HG03196 (cell line): ENCODE data around the gene CYP4F22.
"Not testable (repeated sequence)": the region's sequence is repeated elsewhere in the genome, so short reads cannot be mapped to it uniquely, and the experiment has no call there.

Experiments used
- ATAC-seq: cut with Tn5 transposase; IDR thresholded peaks from one replicate; pipeline ENCODE4 v1.9.1; 2021; ENCODE audit not compliant: unreplicated experiment

CYP4F22 gene

GRCh38 chr19:15533522-15533830, 25.2 kb downstream of the CYP4F22 start:
- ATAC-seq, result not testable (repeated sequence)

- ATAC-seq, result no peak
Measured at GRCh38 chr19:15534957-15535864, 26.9 kb downstream of the CYP4F22 start.

DNA sequence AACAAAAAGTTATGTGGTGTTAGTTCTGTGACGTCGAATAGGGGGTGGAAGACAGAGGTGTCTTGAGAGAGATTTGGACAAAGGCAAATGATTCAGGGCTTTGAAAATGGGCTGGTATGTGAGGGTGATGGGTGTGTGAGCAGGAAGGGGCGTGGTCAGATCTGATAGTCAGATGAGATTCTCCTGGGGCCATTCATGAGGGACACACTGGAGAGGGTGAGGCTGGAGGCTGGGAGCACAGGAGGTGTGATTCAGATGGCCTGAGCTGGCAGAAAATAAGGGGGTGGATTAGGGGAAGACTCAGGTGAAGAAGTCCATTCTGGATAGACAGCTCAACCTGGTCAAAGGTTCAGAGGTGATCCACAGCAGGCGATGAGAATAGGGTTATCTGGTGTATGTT, 28.0 kb downstream of the CYP4F22 start:
- no peak for ATAC-seq

GRCh38 chr19:15538774-15539173, 30.4 kb downstream of the CYP4F22 start:
- ATAC-seq, result no peak

DNA sequence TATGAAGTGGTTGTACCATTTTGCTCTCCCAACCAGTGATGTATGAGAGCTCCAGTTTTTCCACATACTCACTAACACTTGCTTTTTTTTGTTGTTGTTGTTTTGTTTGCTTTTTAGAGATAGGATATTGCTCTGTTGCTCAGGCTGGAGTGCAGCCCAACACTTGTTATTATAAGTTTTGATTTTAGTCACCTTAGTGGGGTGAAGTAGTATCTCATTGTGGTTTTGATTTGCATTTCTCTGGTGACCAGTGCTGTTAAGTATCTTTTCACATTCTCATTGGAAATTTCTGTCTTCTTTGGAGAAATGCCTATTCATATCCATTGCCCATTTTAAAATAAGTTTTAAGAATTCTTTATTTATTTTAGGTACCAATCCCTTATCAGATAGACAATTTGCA, 31.3 kb downstream of the CYP4F22 start:
- ATAC-seq, result no peak

DNA sequence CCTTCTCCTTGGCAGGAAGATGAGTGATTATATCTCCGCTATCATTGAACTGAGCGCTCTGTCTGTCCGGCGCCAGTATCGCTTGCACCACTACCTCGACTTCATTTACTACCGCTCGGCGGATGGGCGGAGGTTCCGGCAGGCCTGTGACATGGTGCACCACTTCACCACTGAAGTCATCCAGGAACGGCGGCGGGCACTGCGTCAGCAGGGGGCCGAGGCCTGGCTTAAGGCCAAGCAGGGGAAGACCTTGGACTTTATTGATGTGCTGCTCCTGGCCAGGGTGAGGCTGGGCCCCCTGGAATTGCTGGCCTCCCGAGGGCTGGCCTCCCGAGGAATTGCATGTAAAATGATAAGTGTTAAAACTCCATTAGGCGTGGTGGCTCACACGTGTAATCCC, 32.1 kb downstream of the CYP4F22 start:
- ATAC-seq, result no peak

DNA sequence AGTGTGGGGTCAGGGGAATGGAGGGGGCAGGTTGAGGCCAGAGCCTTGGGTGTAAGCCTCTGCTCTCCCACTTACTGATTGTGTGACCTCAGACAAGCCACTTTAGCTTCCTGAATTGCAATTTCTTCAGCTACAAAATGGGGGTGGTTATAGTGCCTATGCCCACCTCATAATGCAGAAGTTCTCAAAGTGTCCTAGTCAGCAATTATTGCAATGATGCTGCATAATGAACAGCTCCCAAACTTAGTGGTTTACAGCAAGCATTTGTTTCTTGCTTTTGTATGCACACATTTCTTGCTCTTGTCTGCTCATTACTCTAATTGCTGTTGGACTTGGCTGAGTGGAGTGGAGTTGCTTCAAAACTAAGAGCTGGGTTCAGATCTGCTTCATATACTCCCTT, 36.0 kb downstream of the CYP4F22 start:
- no peak for ATAC-seq

DNA sequence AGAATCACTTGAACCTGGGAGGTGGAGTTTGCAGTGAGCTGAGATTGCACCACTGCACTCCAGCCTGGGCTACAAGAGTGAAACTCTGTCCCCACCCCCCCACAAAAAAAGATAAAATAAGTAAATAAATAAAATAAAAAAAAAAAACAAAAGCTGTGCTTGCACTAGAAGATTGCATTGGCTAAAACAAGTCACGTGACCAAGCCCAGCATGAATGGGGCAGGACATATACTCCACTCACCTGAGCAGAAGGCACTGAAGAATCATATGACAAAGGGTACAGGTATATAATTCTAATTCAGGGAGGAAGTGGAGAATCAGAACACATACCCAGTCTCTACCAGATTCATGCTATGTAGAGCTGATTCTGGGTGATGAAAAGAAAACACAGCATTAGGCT, 36.6 kb downstream of the CYP4F22 start:
- ATAC-seq, result no peak

GRCh38 chr19:15548648-15549047, 40.3 kb downstream of the CYP4F22 start:
- ATAC-seq, result no peak

DNA sequence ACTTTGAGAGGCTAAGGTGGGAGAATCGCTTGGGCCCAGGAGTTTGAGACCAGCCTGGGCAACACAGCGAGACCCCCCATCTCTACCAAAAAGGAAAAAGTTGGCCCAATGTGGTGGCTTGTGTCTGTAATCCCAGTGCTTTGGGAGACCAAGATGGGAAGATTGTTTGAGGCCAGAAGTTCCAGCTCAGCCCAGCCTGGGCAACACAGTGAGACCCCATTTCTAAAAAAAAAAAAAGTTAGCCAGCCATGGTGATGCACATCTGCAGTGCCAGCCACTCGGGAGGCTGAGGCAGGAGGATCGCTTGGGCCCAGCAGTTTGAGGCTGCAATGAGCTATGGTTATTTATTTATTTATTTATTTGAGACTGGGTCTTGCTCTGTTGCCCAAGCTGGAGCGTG, 41.3 kb downstream of the CYP4F22 start:
- ATAC-seq, result no peak

DNA sequence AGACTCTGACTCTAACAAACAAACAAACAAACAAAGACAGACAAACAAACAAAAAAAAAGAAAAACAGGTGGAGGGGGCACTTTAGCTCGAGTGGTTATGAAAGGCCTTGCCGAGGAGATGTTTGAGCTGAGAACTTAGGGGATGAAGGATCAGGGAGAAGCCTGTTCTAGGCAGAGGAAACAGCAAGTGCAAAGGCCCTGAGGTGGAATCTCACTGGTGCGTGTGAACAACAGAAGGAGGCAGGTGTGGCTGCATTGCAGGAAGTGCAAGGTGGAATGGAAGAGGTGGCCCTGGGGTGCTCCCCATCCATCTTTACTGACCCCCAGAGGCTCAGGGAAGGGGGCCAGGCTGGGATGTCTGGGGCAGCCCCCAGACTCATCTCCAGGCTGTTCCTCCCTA, 41.9 kb downstream of the CYP4F22 start:
- no peak for ATAC-seq

DNA sequence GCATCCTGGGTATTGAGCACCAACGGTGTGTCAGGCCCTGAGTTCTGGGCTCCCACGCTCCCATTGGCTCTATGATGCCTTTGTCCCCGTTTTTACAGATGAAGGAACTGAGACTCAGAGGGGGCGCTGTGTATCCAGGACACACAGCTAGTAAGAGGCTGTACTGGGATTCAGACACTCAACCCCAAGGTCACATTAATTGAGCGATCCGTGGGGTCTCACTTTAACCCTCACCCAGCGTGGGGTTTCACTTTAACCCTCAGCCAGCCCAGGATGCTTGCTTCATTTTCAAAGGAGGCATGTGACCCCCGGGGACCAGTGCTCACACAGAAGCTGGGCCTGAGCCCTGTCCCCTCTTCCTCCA, 42.6 kb downstream of the CYP4F22 start:
- no peak for ATAC-seq

DNA sequence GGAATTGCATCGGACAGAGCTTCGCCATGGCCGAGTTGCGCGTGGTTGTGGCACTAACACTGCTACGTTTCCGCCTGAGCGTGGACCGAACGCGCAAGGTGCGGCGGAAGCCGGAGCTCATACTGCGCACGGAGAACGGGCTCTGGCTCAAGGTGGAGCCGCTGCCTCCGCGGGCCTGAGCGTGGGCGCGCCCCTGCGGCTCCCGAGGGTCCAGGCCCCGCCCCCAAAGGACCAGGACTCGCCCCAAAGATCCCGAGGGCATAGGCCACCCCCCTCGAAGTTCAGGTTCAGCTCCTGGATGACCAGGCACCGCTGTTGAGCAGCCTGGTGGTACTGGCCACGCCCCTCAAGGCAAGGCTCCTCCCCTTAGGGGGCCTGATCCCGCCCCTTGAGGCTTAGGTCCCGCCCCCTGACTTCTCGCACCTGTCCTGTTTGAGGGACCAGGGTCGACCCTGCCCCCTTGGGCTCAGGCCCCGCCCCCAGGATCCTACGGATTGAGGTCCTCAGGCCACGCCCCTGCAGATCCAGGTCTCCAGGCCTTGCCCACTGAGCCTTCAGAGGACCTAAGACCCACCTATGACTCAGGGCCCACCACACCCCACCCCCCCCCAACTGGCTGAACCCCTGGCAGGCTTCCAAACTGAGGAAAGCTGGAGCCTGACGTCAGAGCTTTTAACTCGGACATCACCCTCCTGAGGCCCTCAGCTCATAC, 43.1 kb downstream of the CYP4F22 start:
- no peak for ATAC-seq

GRCh38 chr19:15555021-15555420, 46.7 kb downstream of the CYP4F22 start:
- ATAC-seq, result no peak

DNA sequence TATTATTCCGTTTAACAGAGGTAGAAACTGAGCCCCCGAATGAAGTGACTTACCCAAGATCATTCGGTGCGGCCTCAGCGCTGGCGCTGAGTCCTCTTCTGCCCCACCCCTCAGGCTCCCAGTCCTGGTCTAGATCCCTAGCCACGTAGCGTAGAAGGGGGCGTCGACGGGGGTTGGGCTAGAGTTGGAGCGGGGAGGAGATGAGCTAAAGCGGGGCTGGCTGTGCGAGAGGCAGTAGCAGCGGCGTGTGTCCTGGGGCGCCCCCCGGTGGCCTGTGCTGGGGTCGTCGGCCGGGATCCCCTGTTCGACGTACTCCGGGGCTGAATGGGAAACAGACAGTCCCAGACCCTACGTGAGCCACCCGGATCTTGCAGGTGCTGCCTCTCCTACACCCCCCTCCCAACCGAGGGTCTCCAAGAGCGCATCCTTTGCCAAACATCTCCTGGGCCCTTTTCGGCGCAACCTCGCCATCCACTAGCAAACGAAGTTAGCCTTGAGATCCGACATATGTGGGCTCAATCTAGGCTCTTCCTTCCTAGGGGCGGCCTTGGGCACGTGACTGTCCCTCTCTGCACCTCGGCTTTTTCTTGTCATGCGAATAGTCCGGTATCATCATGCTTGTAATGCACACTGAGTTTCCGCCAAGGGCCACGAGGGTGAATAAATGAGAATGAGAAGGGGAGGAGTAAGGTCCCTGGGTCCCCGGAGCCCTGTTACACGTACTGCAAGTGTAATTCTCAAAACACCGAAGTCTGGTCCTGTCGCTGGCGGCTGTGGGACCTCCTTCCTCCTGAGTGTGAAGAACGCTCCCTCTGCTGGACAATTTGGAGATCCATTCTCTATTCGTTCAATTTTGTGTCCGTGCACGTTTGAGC, 47.7 kb downstream of the CYP4F22 start:
- peak; percentile 79 for ATAC-seq

DNA sequence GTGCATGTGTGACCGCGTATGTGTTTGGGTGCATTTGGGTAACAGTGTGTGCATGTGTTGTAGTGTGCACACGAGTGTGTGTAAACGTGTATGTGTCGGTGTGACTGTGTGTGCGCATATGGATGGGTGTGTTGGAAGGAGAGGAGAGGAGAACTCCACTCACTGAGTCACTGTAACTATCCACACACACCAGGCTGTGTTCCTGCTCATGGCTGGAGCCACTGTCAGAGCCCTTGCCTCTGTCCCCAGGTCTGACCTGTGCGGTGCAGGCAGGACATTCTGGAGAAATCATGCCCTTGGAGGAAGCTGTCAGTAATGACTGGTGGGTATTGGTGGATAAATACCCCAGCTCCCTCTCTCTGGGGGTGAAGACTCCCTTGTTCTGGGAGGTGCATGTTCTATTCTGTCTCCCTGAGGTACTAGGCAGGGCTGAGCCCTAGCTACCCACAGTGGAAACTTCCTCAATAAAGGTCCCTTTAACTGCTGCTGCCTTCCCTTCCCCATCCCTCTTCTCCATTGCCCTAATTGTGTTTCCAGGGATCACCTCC, 48.4 kb downstream of the CYP4F22 start:
- no peak for ATAC-seq

GRCh38 chr19:15557223-15557622, 48.9 kb downstream of the CYP4F22 start:
- no peak for ATAC-seq

GRCh38 chr19:15562145-15562544, 53.8 kb downstream of the CYP4F22 start:
- no peak for ATAC-seq

- no peak for ATAC-seq
Measured at GRCh38 chr19:15562861-15563260, 54.5 kb downstream of the CYP4F22 start.

DNA sequence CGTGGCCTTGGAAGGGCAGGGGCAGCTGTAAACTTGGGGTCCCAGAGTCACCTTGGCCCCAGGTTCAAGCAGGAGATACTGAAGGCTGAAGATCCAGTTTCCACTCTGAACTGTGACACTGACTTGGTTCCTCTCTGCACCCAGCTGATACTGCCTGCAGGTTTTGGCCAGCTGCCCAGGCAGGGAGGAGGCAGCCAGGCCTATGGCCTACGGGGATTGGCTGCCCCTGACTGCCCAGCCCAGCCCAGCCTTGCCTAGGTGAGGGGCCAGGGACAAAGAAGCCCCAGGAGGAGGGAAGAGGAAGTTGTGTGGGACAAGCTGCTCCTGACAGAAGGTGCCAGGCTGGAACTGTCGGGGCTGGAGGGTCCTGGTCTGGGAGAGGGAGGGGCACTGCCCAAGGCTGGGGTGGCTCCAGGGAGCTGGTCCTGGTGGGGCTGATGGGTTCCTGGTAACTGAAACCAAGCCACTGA, 55.0 kb downstream of the CYP4F22 start:
- no peak for ATAC-seq

- no peak for ATAC-seq
Measured at GRCh38 chr19:15563931-15564330, 55.6 kb downstream of the CYP4F22 start.
